HEK293 (cell line): ENCODE data around the gene KIF26B.

Source experiments
- CTCF ChIA-PET: fragments of 350-600 bp; formaldehyde crosslinking; extraction: SDS; loops from one replicate; lab custom pipeline; 2021; ENCODE audit warnings: antibody characterized with exemption; lab: Yijun Ruan, JAX
- POLR2A ChIA-PET: fragments of 300-600 bp; formaldehyde crosslinking; extraction: SDS; loops from one replicate; lab custom pipeline; 2020; ENCODE audit warnings: antibody characterized with exemption, inconsistent platforms; lab: Yijun Ruan, JAX
- H3K27ac ChIP-seq: fragments of 200-500 bp; sonication (Bioruptor generic); 2 replicates; pipeline ENCODE4 v1.5.1; 2014; ENCODE audit warnings: low read depth, low read length, control low read depth, inconsistent platforms; ENCODE audit errors: extremely low read depth
- H3K36me3 ChIP-seq, 2 experiments: fragments of 200-500 bp in 1 of 2; sonication (Bioruptor generic) in 1 of 2; 1 replicate in 1 of 2; 2 replicates in 1 of 2; pipeline ENCODE4 v1.5.1; 2014 to 2017; ENCODE audit warnings: inconsistent platforms in 2 of 2, low read length in 2 of 2; ENCODE audit not compliant: control insufficient read depth in 2 of 2, insufficient read depth in 1 of 2
- H3K4me1 ChIP-seq: fragments of 200-500 bp; sonication (Bioruptor generic); 2 replicates; pipeline ENCODE4 v1.5.1; 2014; ENCODE audit warnings: mild to moderate bottlenecking, low read length, inconsistent platforms; ENCODE audit not compliant: control insufficient read depth, insufficient read depth
- H3K4me3 ChIP-seq: 2 replicates; pipeline ENCODE4 v1.5.1; 2011; ENCODE audit warnings: low read depth, mild to moderate bottlenecking, control low read depth, low read length, moderate library complexity
- H3K9me3 ChIP-seq: fragments of 200-500 bp; sonication (Bioruptor generic); 2 replicates; pipeline ENCODE4 v1.5.1; 2014; ENCODE audit warnings: low read depth, low read length, inconsistent platforms; ENCODE audit not compliant: control insufficient read depth, insufficient read depth
- HOXD13 ChIP-seq: sonication (generic); formaldehyde crosslinking; IDR thresholded peaks from 2 replicates; pipeline ENCODE4 v1.8.0; 2022; ENCODE audit warnings: missing genetic modification reagents, borderline replicate concordance
- KLF1 ChIP-seq: fragments of 450-650 bp; formaldehyde crosslinking; IDR thresholded peaks from 2 replicates; pipeline ENCODE4 v1.5.1; 2016; ENCODE audit warnings: missing biosample characterization, missing genetic modification characterization
- SCRT2 ChIP-seq: fragments of 450-650 bp; formaldehyde crosslinking; IDR thresholded peaks from 2 replicates; pipeline ENCODE4 v1.5.1; 2016; ENCODE audit warnings: missing biosample characterization, missing genetic modification characterization
- ZBTB21 ChIP-seq: fragments of 450-650 bp; formaldehyde crosslinking; IDR thresholded peaks from 2 replicates; pipeline ENCODE4 v1.5.1; 2017; ENCODE audit warnings: missing biosample characterization, missing genetic modification characterization
- ZBTB48 ChIP-seq: fragments of 450-650 bp; formaldehyde crosslinking; IDR thresholded peaks from 2 replicates; pipeline ENCODE4 v1.5.1; 2016; ENCODE audit warnings: missing biosample characterization, missing genetic modification characterization
- ZNF132 ChIP-seq: fragments of 450-650 bp; formaldehyde crosslinking; IDR thresholded peaks from 2 replicates; pipeline ENCODE4 v1.5.1; 2017; ENCODE audit warnings: missing biosample characterization, missing genetic modification characterization, borderline replicate concordance
- ZNF138 ChIP-seq: fragments of 450-650 bp; formaldehyde crosslinking; IDR thresholded peaks from 2 replicates; pipeline ENCODE4 v1.5.1; 2016; ENCODE audit warnings: missing biosample characterization, missing genetic modification characterization, borderline replicate concordance
- ZNF211 ChIP-seq: fragments of 450-650 bp; formaldehyde crosslinking; IDR thresholded peaks from 2 replicates; pipeline ENCODE4 v1.5.1; 2016; ENCODE audit warnings: low read depth, missing biosample characterization, missing genetic modification characterization
- ZNF341 ChIP-seq: fragments of 450-650 bp; formaldehyde crosslinking; IDR thresholded peaks from 2 replicates; pipeline ENCODE4; 2016; ENCODE audit warnings: low read depth, missing biosample characterization, missing genetic modification characterization
- ZNF366 ChIP-seq: fragments of 450-650 bp; formaldehyde crosslinking; conservative IDR thresholded peaks from 2 replicates; pipeline ENCODE4 v1.5.1; 2016; ENCODE audit warnings: missing biosample characterization, missing genetic modification characterization
- ZNF391 ChIP-seq: fragments of 450-650 bp; formaldehyde crosslinking; IDR thresholded peaks from 2 replicates; pipeline ENCODE4 v1.5.1; 2016; ENCODE audit warnings: low read depth, missing biosample characterization, missing genetic modification characterization, borderline replicate concordance
- ZNF48 ChIP-seq: fragments of 450-650 bp; formaldehyde crosslinking; IDR thresholded peaks from 2 replicates; pipeline ENCODE4 v1.5.1; 2016; ENCODE audit warnings: missing biosample characterization, missing genetic modification characterization
- ZNF510 ChIP-seq: fragments of 450-650 bp; formaldehyde crosslinking; IDR thresholded peaks from 2 replicates; pipeline ENCODE4 v1.5.1; 2018; ENCODE audit warnings: mild to moderate bottlenecking, missing genetic modification characterization, missing biosample characterization; ENCODE audit not compliant: insufficient replicate concordance
- ZNF561 ChIP-seq: fragments of 450-650 bp; IDR thresholded peaks from 2 replicates; pipeline ENCODE4 v1.5.1; 2018; ENCODE audit warnings: missing biosample characterization, missing genetic modification characterization, borderline replicate concordance
- ZNF571 ChIP-seq: fragments of 450-650 bp; formaldehyde crosslinking; IDR thresholded peaks from 2 replicates; pipeline ENCODE4 v1.5.0; 2017; ENCODE audit warnings: missing biosample characterization, missing genetic modification characterization
- ZNF629 ChIP-seq: fragments of 450-650 bp; formaldehyde crosslinking; IDR thresholded peaks from 2 replicates; pipeline ENCODE4 v1.5.1; 2017; ENCODE audit warnings: missing biosample characterization, missing genetic modification characterization
- ZNF654 ChIP-seq: fragments of 450-650 bp; formaldehyde crosslinking; IDR thresholded peaks from 2 replicates; pipeline ENCODE4 v1.5.1; 2016; ENCODE audit warnings: low read depth, missing biosample characterization, missing genetic modification characterization
- ZNF658 ChIP-seq: fragments of 450-650 bp; formaldehyde crosslinking; IDR thresholded peaks from 2 replicates; pipeline ENCODE4; 2016; ENCODE audit warnings: missing biosample characterization, missing genetic modification characterization
- ZNF677 ChIP-seq: fragments of 450-650 bp; IDR thresholded peaks from 2 replicates; pipeline ENCODE4 v1.5.0; 2018; ENCODE audit warnings: missing biosample characterization, mild to moderate bottlenecking, missing genetic modification characterization, moderate library complexity
- ZNF785 ChIP-seq: fragments of 450-650 bp; formaldehyde crosslinking; IDR thresholded peaks from 2 replicates; pipeline ENCODE4 v1.5.1; 2016; ENCODE audit warnings: missing biosample characterization, missing genetic modification characterization
- TF ChIP-seq, protein P1 (sequence below): fragments of 450-650 bp; formaldehyde crosslinking; IDR thresholded peaks from 2 replicates; pipeline ENCODE4 v1.5.1; 2016; ENCODE audit warnings: missing biosample characterization, missing genetic modification characterization, low read depth
- TF ChIP-seq, protein P2 (sequence below): fragments of 450-650 bp; formaldehyde crosslinking; IDR thresholded peaks from 2 replicates; pipeline ENCODE4 v1.5.1; 2016; ENCODE audit warnings: missing biosample characterization, missing genetic modification characterization
- TF ChIP-seq, protein P3 (sequence below): fragments of 450-650 bp; IDR thresholded peaks from 2 replicates; pipeline ENCODE4 v1.5.1; 2018; ENCODE audit warnings: missing biosample characterization, mild to moderate bottlenecking, missing genetic modification characterization
- TF ChIP-seq, protein P4 (sequence below): fragments of 450-650 bp; formaldehyde crosslinking; IDR thresholded peaks from 2 replicates; pipeline ENCODE4 v1.5.1; 2016; ENCODE audit warnings: missing biosample characterization, missing genetic modification characterization
- TF ChIP-seq, protein P5 (sequence below): fragments of 450-650 bp; formaldehyde crosslinking; IDR thresholded peaks from 2 replicates; pipeline ENCODE4 v1.5.1; 2016; ENCODE audit warnings: missing biosample characterization, missing genetic modification characterization

Gene KIF26B

DNA sequence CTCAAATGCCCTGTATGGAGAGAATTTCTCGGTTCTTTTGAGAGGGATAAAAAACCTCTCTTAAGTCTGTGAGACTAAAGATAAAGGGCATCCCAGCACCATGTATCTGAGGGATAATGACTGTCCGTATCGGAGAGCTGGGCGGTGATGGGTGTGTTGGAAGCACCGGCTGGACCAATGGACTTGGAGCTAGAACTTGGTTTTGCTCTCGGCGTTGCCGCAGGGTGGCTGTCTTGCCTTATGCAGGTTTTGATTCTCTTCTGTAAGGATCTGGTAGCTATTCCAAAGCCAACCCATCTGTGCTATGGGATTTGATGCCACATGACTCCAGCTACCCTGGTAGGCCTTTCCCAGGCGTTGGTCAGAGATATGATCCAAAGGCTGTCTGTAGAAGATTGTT lies 348.8 kb downstream of the KIF26B start:
- Histone ChIP-seq H3K36me3 (no peaks in the 10 kb centered on the region), H3K27ac (no peak overlapping the region), H3K4me3 (no peak overlapping the region), H3K9me3 (no peaks in the 10 kb centered on the region), H3K4me1 (no peaks in the 10 kb centered on the region)
- ChIA-PET POLR2A (no interaction called here), CTCF (no interaction called here)
- TF ChIP-seq ZNF211 = no peak
- TF ChIP-seq ZBTB21 (tag by site-specific recombination) = no peak
- no peak for TF ChIP-seq ZNF391 (tag by site-specific recombination)
- TF ChIP-seq ZNF366 = no peak
- no peak for TF ChIP-seq ZNF677 (tag by site-specific recombination)
- TF ChIP-seq, protein P1, sequence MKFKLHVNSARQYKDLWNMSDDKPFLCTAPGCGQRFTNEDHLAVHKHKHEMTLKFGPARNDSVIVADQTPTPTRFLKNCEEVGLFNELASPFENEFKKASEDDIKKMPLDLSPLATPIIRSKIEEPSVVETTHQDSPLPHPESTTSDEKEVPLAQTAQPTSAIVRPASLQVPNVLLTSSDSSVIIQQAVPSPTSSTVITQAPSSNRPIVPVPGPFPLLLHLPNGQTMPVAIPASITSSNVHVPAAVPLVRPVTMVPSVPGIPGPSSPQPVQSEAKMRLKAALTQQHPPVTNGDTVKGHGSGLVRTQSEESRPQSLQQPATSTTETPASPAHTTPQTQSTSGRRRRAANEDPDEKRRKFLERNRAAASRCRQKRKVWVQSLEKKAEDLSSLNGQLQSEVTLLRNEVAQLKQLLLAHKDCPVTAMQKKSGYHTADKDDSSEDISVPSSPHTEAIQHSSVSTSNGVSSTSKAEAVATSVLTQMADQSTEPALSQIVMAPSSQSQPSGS (tag by site-specific recombination) = no peak

DNA sequence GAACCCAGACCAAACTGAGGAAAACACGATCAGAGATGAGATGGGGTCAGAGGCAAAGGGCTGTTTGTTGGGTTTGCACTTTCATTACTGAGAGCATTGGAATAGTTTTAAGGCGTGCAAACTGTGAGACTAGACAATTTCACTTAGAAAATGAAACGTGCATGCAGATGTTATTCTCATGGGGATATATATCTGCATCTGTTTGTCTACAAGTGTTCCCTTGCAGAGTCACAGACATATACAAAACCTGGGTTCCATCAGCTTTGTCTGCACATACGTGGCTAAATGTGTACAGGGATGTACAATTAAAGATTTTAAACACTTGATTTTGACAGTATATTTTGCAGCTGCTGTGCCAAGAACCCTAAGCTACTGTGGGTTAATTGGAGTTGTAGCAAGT lies 355.4 kb downstream of the KIF26B start:
- TF ChIP-seq KLF1 (no peak), ZNF132 (tag by site-specific recombination) (no peak), ZNF138 (no peak), ZNF654 (tag by site-specific recombination) (no peak), ZNF785 (tag by site-specific recombination) (no peak), ZNF629 (tag by site-specific recombination) (no peak), ZNF571 (tag by site-specific recombination) (no peak), ZBTB48 (tag by site-specific recombination) (no peak), ZNF510 (tag by site-specific recombination) (no peak), ZNF48 (tag by site-specific recombination) (no peak)
- TF ChIP-seq, protein P2, sequence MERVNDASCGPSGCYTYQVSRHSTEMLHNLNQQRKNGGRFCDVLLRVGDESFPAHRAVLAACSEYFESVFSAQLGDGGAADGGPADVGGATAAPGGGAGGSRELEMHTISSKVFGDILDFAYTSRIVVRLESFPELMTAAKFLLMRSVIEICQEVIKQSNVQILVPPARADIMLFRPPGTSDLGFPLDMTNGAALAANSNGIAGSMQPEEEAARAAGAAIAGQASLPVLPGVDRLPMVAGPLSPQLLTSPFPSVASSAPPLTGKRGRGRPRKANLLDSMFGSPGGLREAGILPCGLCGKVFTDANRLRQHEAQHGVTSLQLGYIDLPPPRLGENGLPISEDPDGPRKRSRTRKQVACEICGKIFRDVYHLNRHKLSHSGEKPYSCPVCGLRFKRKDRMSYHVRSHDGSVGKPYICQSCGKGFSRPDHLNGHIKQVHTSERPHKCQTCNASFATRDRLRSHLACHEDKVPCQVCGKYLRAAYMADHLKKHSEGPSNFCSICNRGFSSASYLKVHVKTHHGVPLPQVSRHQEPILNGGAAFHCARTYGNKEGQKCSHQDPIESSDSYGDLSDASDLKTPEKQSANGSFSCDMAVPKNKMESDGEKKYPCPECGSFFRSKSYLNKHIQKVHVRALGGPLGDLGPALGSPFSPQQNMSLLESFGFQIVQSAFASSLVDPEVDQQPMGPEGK = no peak
- TF ChIP-seq, protein P3, sequence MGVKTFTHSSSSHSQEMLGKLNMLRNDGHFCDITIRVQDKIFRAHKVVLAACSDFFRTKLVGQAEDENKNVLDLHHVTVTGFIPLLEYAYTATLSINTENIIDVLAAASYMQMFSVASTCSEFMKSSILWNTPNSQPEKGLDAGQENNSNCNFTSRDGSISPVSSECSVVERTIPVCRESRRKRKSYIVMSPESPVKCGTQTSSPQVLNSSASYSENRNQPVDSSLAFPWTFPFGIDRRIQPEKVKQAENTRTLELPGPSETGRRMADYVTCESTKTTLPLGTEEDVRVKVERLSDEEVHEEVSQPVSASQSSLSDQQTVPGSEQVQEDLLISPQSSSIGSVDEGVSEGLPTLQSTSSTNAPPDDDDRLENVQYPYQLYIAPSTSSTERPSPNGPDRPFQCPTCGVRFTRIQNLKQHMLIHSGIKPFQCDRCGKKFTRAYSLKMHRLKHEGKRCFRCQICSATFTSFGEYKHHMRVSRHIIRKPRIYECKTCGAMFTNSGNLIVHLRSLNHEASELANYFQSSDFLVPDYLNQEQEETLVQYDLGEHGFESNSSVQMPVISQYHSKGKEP = no peak
- ChIA-PET POLR2A (no interaction called here), CTCF (no interaction called here)
- H3K4me3 ChIP-seq = no peak overlapping the region
- no peaks in the 10 kb centered on the region for H3K36me3 ChIP-seq
- no peaks in the 10 kb centered on the region for H3K9me3 ChIP-seq
- H3K27ac ChIP-seq = no peak overlapping the region
- no peaks in the 10 kb centered on the region for H3K4me1 ChIP-seq

DNA sequence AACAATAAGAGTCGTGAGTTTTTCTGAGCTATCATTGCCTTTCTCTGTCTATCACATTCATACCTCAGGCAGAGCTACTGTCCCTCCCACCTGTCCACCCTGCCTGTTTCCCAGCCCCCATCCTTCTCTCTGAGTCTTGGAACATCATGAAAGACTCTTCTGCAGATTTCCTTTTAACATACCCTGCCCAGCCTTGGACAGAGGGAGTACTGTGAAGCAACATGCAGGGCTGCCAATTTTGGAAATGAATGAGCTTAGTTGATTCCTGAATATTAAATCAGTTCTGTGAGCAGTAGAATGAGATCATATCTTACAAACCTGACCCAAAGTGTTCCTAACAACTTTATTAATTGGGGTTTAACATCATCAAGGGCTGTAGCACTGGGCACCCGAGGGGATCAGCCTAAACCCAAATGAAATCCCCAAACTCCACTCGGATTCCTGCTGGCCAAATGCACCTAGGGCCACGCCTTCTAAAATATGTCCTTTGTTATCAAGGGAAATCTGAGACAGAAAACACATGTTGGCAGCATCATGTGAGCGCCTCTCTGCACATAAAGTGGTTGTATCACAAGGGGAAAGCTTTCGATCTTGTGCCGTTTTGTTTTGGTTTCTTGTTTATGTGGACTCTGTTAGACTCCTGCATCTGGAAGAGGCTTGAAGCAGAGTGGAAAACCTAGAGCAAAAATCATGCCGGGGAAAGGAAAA lies 357.6 kb downstream of the KIF26B start:
- Histone ChIP-seq H3K4me1 (no peaks in the 10 kb centered on the region), H3K27ac (no peak overlapping the region), H3K9me3 (no peaks in the 10 kb centered on the region), H3K36me3 (no peaks in the 10 kb centered on the region), H3K4me3 (no peak overlapping the region)
- ChIA-PET CTCF (interaction anchor here (0.8 kb wide), 1 partner anchor 359 kb away, joined by 3 read pairs; no protein-coding TSS in a partner anchor), POLR2A (no interaction called here)
- TF ChIP-seq HOXD13 = no peak
- TF ChIP-seq, protein P4, sequence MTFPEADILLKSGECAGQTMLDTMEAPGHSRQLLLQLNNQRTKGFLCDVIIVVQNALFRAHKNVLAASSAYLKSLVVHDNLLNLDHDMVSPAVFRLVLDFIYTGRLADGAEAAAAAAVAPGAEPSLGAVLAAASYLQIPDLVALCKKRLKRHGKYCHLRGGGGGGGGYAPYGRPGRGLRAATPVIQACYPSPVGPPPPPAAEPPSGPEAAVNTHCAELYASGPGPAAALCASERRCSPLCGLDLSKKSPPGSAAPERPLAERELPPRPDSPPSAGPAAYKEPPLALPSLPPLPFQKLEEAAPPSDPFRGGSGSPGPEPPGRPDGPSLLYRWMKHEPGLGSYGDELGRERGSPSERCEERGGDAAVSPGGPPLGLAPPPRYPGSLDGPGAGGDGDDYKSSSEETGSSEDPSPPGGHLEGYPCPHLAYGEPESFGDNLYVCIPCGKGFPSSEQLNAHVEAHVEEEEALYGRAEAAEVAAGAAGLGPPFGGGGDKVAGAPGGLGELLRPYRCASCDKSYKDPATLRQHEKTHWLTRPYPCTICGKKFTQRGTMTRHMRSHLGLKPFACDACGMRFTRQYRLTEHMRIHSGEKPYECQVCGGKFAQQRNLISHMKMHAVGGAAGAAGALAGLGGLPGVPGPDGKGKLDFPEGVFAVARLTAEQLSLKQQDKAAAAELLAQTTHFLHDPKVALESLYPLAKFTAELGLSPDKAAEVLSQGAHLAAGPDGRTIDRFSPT (tag by site-specific recombination) = no peak
- peak; percentile 30; the same call in 1 of the 2 replicates for TF ChIP-seq SCRT2 (tag by site-specific recombination)
- TF ChIP-seq ZNF658 (tag by site-specific recombination) = no peak
- TF ChIP-seq, protein P5, sequence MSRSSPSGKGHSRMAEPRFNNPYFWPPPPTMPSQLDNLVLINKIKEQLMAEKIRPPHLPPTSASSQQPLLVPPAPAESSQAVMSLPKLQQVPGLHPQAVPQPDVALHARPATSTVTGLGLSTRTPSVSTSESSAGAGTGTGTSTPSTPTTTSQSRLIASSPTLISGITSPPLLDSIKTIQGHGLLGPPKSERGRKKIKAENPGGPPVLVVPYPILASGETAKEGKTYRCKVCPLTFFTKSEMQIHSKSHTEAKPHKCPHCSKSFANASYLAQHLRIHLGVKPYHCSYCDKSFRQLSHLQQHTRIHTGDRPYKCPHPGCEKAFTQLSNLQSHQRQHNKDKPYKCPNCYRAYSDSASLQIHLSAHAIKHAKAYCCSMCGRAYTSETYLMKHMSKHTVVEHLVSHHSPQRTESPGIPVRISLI = no peak
- no peak for TF ChIP-seq ZNF561 (tag by site-specific recombination)
- TF ChIP-seq ZNF341 (tag by site-specific recombination) = no peak
